ENCODE results near the gene CELSR1.
"Not testable (repeated sequence)": the region's sequence is repeated elsewhere in the genome, so short reads cannot be mapped to it uniquely, and the experiment has no call there.

CELSR1 gene

GRCh38 chr22:46479046-46479445 is 58.4 kb downstream of the CELSR1 start:
- no peak for DNase-seq

GRCh38 chr22:46478083-46478551 is 59.3 kb downstream of the CELSR1 start:
- DNase-seq: no peak

- no peak for DNase-seq
These were observed 60.9 kb downstream of the CELSR1 start for GRCh38 chr22:46476547-46476941.

- DNase-seq: no peak
These were observed 63.4 kb downstream of the CELSR1 start for GRCh38 chr22:46473896-46474557.

- DNase-seq: no peak
These were observed 64.2 kb downstream of the CELSR1 start for GRCh38 chr22:46473021-46473779.

- no peak for DNase-seq
These were observed 64.8 kb downstream of the CELSR1 start for GRCh38 chr22:46472722-46473016.

GRCh38 chr22:46471901-46472721 is 65.3 kb downstream of the CELSR1 start:
- DNase-seq: no peak

- not testable (repeated sequence) for DNase-seq
These were observed 66.1 kb downstream of the CELSR1 start for GRCh38 chr22:46471330-46471729.

GRCh38 chr22:46469711-46470110 is 67.7 kb downstream of the CELSR1 start:
- no peak for DNase-seq

GRCh38 chr22:46467006-46467405 is 70.4 kb downstream of the CELSR1 start:
- DNase-seq: no peak

- no peak for DNase-seq
These were observed 71.2 kb downstream of the CELSR1 start for GRCh38 chr22:46466255-46466676.

- no peak for DNase-seq
These were observed 71.6 kb downstream of the CELSR1 start for GRCh38 chr22:46465793-46466192.

- DNase-seq: no peak
These were observed 72.1 kb downstream of the CELSR1 start for GRCh38 chr22:46465345-46465720.

GRCh38 chr22:46464701-46465344 is 72.6 kb downstream of the CELSR1 start:
- no peak for DNase-seq

- no peak for DNase-seq
These were observed 73.1 kb downstream of the CELSR1 start for GRCh38 chr22:46464296-46464695.

GRCh38 chr22:46463435-46464227 is 73.8 kb downstream of the CELSR1 start:
- DNase-seq: no peak

GRCh38 chr22:46462726-46463371 is 74.6 kb downstream of the CELSR1 start:
- no peak for DNase-seq

- DNase-seq: no peak
These were observed 75.7 kb downstream of the CELSR1 start for GRCh38 chr22:46461566-46462180.

- DNase-seq: no peak
These were observed 76.6 kb downstream of the CELSR1 start for GRCh38 chr22:46460857-46461256.

- no peak for DNase-seq
These were observed 77.9 kb downstream of the CELSR1 start for GRCh38 chr22:46459347-46460065.

GRCh38 chr22:46458525-46458924 is 78.9 kb downstream of the CELSR1 start:
- no peak for DNase-seq
